Liver (tissue), 9 donors: ENCODE results near the gene ACSL3. TPM values are rescaled to one million over a fixed set of nuclear protein-coding genes. Genes with fewer than 3 reads are reported as not detected.
"Not testable (repeated sequence)": the region's sequence is repeated elsewhere in the genome, so short reads cannot be mapped to it uniquely, and the experiment has no call there.

Experiments
- DNase-seq: peaks from one replicate; pipeline ENCODE4 v3.0.0-alpha.2; 2017; ENCODE audit warnings: low spot score
- H3K27ac ChIP-seq, 2 donors: one replicate each; pipeline ENCODE4 v1.7.0; 2013; ENCODE audit warnings: inconsistent platforms in 2 of 2, low read length in 2 of 2, control low read depth in 1 of 2, low read depth in 1 of 2, mild to moderate bottlenecking in 1 of 2
- H3K27me3 ChIP-seq, 4 donors: one replicate each; pipeline versions ENCODE4 v1.6.1 to v1.7.0; 2013; ENCODE audit warnings: low read length in 3 of 4, inconsistent platforms in 1 of 4, mild to moderate bottlenecking in 1 of 4, moderate library complexity in 1 of 4; ENCODE audit not compliant: control insufficient read depth in 4 of 4, insufficient read depth in 4 of 4
- H3K36me3 ChIP-seq, 4 donors: one replicate each; pipeline versions ENCODE4 v1.6.1 to v1.7.0; 2013; ENCODE audit warnings: low read length in 3 of 4, mild to moderate bottlenecking in 3 of 4, low read depth in 1 of 4, moderate library complexity in 1 of 4; ENCODE audit not compliant: control insufficient read depth in 4 of 4, insufficient read depth in 3 of 4
- H3K4me1 ChIP-seq, 4 donors: one replicate each; pipeline versions ENCODE4 v1.6.1 to v1.7.0; 2013; ENCODE audit warnings: low read length in 3 of 4, mild to moderate bottlenecking in 3 of 4, moderate library complexity in 1 of 4; ENCODE audit not compliant: control insufficient read depth in 4 of 4, insufficient read depth in 4 of 4
- H3K4me3 ChIP-seq, 3 donors: one replicate each; pipeline versions ENCODE4 v1.6.1 to v1.7.0; 2013; ENCODE audit warnings: low read length in 3 of 3, control low read depth in 1 of 3, low read depth in 1 of 3, mild to moderate bottlenecking in 1 of 3
- H3K9ac ChIP-seq, 2 donors: one replicate each; pipeline ENCODE4 v1.7.0; 2013; ENCODE audit warnings: low read length in 2 of 2, mild to moderate bottlenecking in 2 of 2, moderate library complexity in 2 of 2, control low read depth in 1 of 2, low read depth in 1 of 2
- H3K9me3 ChIP-seq, 4 donors: one replicate each; pipeline versions ENCODE4 v1.6.1 to v1.7.0; 2013; ENCODE audit warnings: low read length in 3 of 4; ENCODE audit not compliant: control insufficient read depth in 4 of 4
- CTCF ChIP-seq: fragments of 150-350 bp; IDR thresholded peaks from 2 replicates; pipeline ENCODE4 v1.5.1; 2017; ENCODE audit warnings: improper control_type of control experiment, low read depth, low read length; ENCODE audit not compliant: missing input control
- EGR1 ChIP-seq, 2 donors: IDR thresholded peaks; 2 replicates each; pipeline ENCODE4 v1.6.1; 2016 to 2018; ENCODE audit warnings: antibody characterized with exemption in 2 of 2, low read depth in 2 of 2
- FOXA1 ChIP-seq: IDR thresholded peaks from 2 replicates; pipeline ENCODE4 v1.6.1; 2016; ENCODE audit warnings: antibody characterized with exemption
- FOXA2 ChIP-seq: IDR thresholded peaks from 2 replicates; pipeline ENCODE4 v1.6.1; 2016; ENCODE audit warnings: antibody characterized with exemption
- GABPA ChIP-seq, 2 donors: IDR thresholded peaks in 1 of 2; conservative IDR thresholded peaks in 1 of 2; 2 replicates each; pipeline ENCODE4 v1.6.1; 2016; ENCODE audit warnings: antibody characterized with exemption in 2 of 2, mild to moderate bottlenecking in 1 of 2, moderate library complexity in 1 of 2
- HNF4A ChIP-seq, 2 donors: conservative IDR thresholded peaks; 2 replicates each; pipeline ENCODE4 v1.6.1; 2016; ENCODE audit warnings: antibody characterized with exemption in 2 of 2, mild to moderate bottlenecking in 2 of 2
- HNF4G ChIP-seq: IDR thresholded peaks from 2 replicates; pipeline ENCODE4 v1.6.1; 2016; ENCODE audit warnings: antibody characterized with exemption
- JUND ChIP-seq, 2 donors: IDR thresholded peaks; 2 replicates each; pipeline ENCODE4 v1.6.1; 2016; ENCODE audit warnings: antibody characterized with exemption in 2 of 2
- NR2F2 ChIP-seq: IDR thresholded peaks from 2 replicates; pipeline ENCODE4 v1.6.1; 2016; ENCODE audit warnings: antibody characterized with exemption
- RAD21 ChIP-seq, 2 donors: IDR thresholded peaks; 2 replicates each; pipeline ENCODE4 v1.6.1; 2016; ENCODE audit warnings: antibody characterized with exemption in 2 of 2, mild to moderate bottlenecking in 2 of 2
- REST ChIP-seq: IDR thresholded peaks from 2 replicates; pipeline ENCODE4 v1.6.1; 2016; ENCODE audit warnings: antibody characterized with exemption, mild to moderate bottlenecking
- RXRA ChIP-seq, 2 donors: IDR thresholded peaks; 2 replicates each; pipeline ENCODE4 v1.6.1; 2017 to 2018; ENCODE audit warnings: antibody characterized with exemption in 2 of 2, mild to moderate bottlenecking in 1 of 2
- SP1 ChIP-seq: IDR thresholded peaks from 2 replicates; pipeline ENCODE4 v1.6.1; 2018; ENCODE audit warnings: antibody characterized with exemption, mild to moderate bottlenecking
- TAF1 ChIP-seq: conservative IDR thresholded peaks from 2 replicates; pipeline ENCODE4 v1.6.1; 2016; ENCODE audit warnings: antibody characterized with exemption, mild to moderate bottlenecking
- YY1 ChIP-seq: IDR thresholded peaks from 2 replicates; pipeline ENCODE4 v1.6.1; 2016; ENCODE audit warnings: antibody characterized with exemption, mild to moderate bottlenecking
- WGBS: extraction: QIAGEN DNeasy Blood & Tissue Kit; methylation state at CpG from one replicate; pipeline ENCODE4 v1.1.7; 2013; 5-methylcytosine and 5-hydroxymethylcytosine counted together
- polyA plus RNA-seq, 2 donors: library from polyadenylated mRNA; stranded (reverse) in 1 of 2; unstranded in 1 of 2; fragments of 200-250 nt in 1 of 2; fragments of >200 nt in 1 of 2; fragmentation: Nextera tagmentation in 1 of 2; extraction: Ambion mirVana in 1 of 2; gene quantifications; one replicate each; pipeline versions ENCODE4 v1.2.1 to v1.2.3, GENCODE V29; 2013 to 2015
- total RNA-seq, 2 donors: library from RNA; depleted of rRNA; stranded (reverse); fragments of >200 nt; gene quantifications; one replicate each; pipeline ENCODE4 v1.2.3, GENCODE V29; 2014
- TF ChIP-seq, protein P1 (sequence below): IDR thresholded peaks from 2 replicates; pipeline ENCODE4 v1.6.1; 2016; ENCODE audit warnings: antibody characterized with exemption
- TF ChIP-seq, protein P2 (sequence below): IDR thresholded peaks from 2 replicates; pipeline ENCODE4 v1.6.1; 2016; ENCODE audit warnings: antibody characterized with exemption
- TF ChIP-seq, protein P3 (sequence below): IDR thresholded peaks from 2 replicates; pipeline ENCODE4 v1.6.1; 2016; ENCODE audit warnings: antibody characterized with exemption
- donor health status: healthy.
- donor health status: healthy.
- donor health status: healthy.
- donor health status: healthy.
- donor health status: healthy.

ACSL3 gene
- total and polyA plus RNA-seq, 4 donors, result 22.2 to 66.6 (median 43.3) TPM

DNA sequence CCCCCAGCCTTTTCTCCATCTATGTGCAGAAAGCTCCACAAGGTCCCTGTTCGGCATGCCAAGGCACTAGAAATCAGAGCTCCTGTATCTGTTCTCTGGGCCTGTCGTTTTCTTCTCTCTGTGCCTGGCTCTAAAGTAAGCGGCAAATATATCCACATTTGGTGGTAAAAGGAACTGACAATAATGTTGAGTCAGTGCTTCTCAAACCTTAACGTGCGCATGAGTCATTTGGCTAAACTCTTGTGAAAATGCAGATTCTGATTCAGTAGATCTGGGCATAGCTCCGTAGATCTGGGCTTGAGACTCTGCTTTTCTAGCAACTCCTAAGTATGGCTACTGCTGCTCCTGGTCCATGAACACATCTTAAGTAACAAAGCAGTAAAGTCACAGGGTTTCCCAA lies 16.5 kb upstream of the ACSL3 start:
- DNase-seq, result no peak
- H3K27ac ChIP-seq, result peak overlapping the region in 1 of 2 donors; percentile 3
- H3K4me3 ChIP-seq, result no peak overlapping the region
- H3K9me3 ChIP-seq, result no peaks in the 10 kb centered on the region
- WGBS, result 81% methylated on average over 6 of the region's 6 CpGs
- H3K4me1 ChIP-seq, result peaks cover 0 to 11% (median 5%) of the 10 kb centered on the region in 4 donors
- no peak overlapping the region for H3K9ac ChIP-seq
- no peaks in the 10 kb centered on the region for H3K36me3 ChIP-seq
- TF ChIP-seq CTCF (no peak), JUND (IDR thresholded peaks at IDR 0.05) (peak; percentile 29 to 32), YY1 (no peak), TAF1 (no peak)
- no peaks in the 10 kb centered on the region for H3K27me3 ChIP-seq

DNA sequence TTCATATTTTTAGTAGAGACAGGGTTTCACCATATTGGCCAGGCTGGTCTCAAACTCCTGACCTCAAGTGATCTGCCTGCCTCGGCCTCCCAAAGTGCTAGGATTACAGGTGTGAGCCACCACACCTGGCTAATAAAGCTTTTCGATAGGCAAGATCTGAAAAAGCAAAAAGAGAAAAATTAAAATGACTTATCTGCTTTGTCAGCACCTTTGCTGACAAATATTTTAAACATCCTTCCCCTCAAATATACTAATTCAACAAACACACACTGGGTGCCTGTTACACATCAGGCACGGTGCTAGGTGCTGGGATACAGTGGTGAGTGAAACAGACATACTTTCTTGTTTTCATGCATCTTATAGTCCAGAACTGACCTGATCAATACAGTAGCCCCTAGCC lies 15.5 kb upstream of the ACSL3 start:
- not testable (repeated sequence) for H3K4me3 ChIP-seq, H3K9ac ChIP-seq, H3K36me3 ChIP-seq, DNase-seq, H3K27ac ChIP-seq, H3K9me3 ChIP-seq, H3K27me3 ChIP-seq
- H3K4me1 ChIP-seq, result peaks cover 0 to 11% (median 5%) of the 10 kb centered on the region in 4 donors
- WGBS, result 97% methylated on average over 3 of the region's 3 CpGs

DNA sequence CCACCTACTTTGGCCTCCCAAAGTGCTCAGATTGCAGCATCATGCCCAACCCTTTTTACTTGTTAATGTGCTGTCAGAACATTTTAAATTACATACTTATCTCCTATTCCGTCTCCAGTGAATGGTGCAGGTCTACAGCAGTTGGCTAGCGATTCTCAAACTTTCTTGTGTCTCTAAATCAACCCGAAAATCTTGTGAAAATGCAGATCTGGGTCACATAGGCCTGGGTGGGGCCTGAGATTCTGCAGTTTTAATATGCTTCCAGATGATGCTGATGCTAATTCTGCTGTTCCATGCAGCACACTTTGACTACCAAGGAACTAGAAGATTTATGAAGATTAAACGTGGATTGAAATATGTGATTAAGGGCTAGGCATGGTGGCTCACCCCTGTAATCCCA lies 14.8 kb upstream of the ACSL3 start:
- no peak overlapping the region for H3K27ac ChIP-seq
- 81% methylated on average over 4 of the region's 4 CpGs for WGBS
- H3K4me1 ChIP-seq, result peaks cover 0 to 11% (median 5%) of the 10 kb centered on the region in 4 donors
- H3K9me3 ChIP-seq, result no peaks in the 10 kb centered on the region
- DNase-seq, result no peak
- H3K4me3 ChIP-seq, result no peak overlapping the region
- H3K9ac ChIP-seq, result no peak overlapping the region
- H3K36me3 ChIP-seq, result no peaks in the 10 kb centered on the region
- TF ChIP-seq GABPA (IDR thresholded peaks at IDR 0.05 in 1 of 2, conservative IDR thresholded peaks at IDR 0.05 in 1 of 2) (no peak), SP1 (no peak), HNF4A (conservative IDR thresholded peaks at IDR 0.05) (no peak), HNF4G (no peak), YY1 (no peak), RAD21 (IDR thresholded peaks at IDR 0.05) (no peak), NR2F2 (no peak), JUND (IDR thresholded peaks at IDR 0.05) (no peak), CTCF (no peak), RXRA (IDR thresholded peaks at IDR 0.05) (no peak), REST (no peak), EGR1 (IDR thresholded peaks at IDR 0.05; ENCODE audit: low read depth in 2 of 2) (no peak), FOXA1 (no peak), TAF1 (no peak), FOXA2 (no peak)
- TF ChIP-seq, protein P1, sequence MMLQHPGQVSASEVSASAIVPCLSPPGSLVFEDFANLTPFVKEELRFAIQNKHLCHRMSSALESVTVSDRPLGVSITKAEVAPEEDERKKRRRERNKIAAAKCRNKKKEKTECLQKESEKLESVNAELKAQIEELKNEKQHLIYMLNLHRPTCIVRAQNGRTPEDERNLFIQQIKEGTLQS, result no peak
- TF ChIP-seq, protein P2, sequence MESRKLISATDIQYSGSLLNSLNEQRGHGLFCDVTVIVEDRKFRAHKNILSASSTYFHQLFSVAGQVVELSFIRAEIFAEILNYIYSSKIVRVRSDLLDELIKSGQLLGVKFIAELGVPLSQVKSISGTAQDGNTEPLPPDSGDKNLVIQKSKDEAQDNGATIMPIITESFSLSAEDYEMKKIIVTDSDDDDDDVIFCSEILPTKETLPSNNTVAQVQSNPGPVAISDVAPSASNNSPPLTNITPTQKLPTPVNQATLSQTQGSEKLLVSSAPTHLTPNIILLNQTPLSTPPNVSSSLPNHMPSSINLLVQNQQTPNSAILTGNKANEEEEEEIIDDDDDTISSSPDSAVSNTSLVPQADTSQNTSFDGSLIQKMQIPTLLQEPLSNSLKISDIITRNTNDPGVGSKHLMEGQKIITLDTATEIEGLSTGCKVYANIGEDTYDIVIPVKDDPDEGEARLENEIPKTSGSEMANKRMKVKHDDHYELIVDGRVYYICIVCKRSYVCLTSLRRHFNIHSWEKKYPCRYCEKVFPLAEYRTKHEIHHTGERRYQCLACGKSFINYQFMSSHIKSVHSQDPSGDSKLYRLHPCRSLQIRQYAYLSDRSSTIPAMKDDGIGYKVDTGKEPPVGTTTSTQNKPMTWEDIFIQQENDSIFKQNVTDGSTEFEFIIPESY, result no peak
- TF ChIP-seq, protein P3, sequence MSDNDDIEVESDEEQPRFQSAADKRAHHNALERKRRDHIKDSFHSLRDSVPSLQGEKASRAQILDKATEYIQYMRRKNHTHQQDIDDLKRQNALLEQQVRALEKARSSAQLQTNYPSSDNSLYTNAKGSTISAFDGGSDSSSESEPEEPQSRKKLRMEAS, result no peak
- no peaks in the 10 kb centered on the region for H3K27me3 ChIP-seq
